ENCODE results near the gene QSER1.

QSER1 gene

GRCh38 chr11:32895471-32895870, 2.9 kb downstream of the QSER1 start:
- Histone ChIP-seq H3K36me3 (no peaks in the 10 kb centered on the region), H3K9me3 (no peaks in the 10 kb centered on the region), H3K27me3 (no peaks in the 10 kb centered on the region), H3K27ac (no peak overlapping the region), H3K4me1 (peaks cover 0 to 19% (median 5%) of the 10 kb centered on the region in 4 donors), H3K4me3 (no peak overlapping the region)
- no peak for DNase-seq
- intact Hi-C loops (cut with DNase I; ENCODE audit: low total_unique reads), result no loop called here
- TF ChIP-seq, protein P1, sequence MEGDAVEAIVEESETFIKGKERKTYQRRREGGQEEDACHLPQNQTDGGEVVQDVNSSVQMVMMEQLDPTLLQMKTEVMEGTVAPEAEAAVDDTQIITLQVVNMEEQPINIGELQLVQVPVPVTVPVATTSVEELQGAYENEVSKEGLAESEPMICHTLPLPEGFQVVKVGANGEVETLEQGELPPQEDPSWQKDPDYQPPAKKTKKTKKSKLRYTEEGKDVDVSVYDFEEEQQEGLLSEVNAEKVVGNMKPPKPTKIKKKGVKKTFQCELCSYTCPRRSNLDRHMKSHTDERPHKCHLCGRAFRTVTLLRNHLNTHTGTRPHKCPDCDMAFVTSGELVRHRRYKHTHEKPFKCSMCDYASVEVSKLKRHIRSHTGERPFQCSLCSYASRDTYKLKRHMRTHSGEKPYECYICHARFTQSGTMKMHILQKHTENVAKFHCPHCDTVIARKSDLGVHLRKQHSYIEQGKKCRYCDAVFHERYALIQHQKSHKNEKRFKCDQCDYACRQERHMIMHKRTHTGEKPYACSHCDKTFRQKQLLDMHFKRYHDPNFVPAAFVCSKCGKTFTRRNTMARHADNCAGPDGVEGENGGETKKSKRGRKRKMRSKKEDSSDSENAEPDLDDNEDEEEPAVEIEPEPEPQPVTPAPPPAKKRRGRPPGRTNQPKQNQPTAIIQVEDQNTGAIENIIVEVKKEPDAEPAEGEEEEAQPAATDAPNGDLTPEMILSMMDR (IDR thresholded peaks at IDR 0.05), result no peak

GRCh38 chr11:32897103-32897502, 4.5 kb downstream of the QSER1 start:
- no peak for DNase-seq
- Histone ChIP-seq H3K27me3 (no peaks in the 10 kb centered on the region), H3K27ac (no peak overlapping the region), H3K9me3 (no peaks in the 10 kb centered on the region), H3K36me3 (no peaks in the 10 kb centered on the region), H3K4me3 (no peak overlapping the region), H3K4me1 (peaks cover 0 to 14% (median 6%) of the 10 kb centered on the region in 4 donors)
- intact Hi-C loops (cut with DNase I; ENCODE audit: low total_unique reads), result no loop called here
- TF ChIP-seq, protein P1 (IDR thresholded peaks at IDR 0.05), result no peak

DNA sequence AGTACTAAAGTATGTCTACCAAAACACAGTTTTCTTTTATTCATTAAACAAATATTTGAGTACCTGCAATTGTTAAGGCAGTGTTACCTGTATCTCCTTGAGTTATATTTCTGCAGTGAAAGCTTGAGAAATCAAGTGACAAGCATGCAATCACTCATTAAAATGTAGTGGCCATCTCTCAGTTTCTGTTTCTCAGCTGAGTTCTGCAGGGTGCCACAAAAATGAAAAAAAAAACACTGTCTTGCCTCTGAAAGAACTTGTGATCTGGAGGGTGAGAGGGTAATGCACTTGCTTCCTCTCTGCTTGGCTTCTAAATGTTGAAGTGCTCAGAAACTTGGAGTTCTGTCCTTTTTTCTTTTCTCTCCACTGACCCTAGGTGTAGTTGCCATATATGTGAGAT, 6.8 kb downstream of the QSER1 start:
- intact Hi-C loops (cut with DNase I; ENCODE audit: low total_unique reads), result no loop called here
- Histone ChIP-seq H3K9me3 (no peaks in the 10 kb centered on the region), H3K4me1 (peaks cover 0 to 11% (median 7%) of the 10 kb centered on the region in 4 donors), H3K36me3 (no peaks in the 10 kb centered on the region), H3K4me3 (no peak overlapping the region), H3K27me3 (no peaks in the 10 kb centered on the region), H3K27ac (no peak overlapping the region)
- DNase-seq, result no peak
- TF ChIP-seq, protein P1 (IDR thresholded peaks at IDR 0.05), result no peak

DNA sequence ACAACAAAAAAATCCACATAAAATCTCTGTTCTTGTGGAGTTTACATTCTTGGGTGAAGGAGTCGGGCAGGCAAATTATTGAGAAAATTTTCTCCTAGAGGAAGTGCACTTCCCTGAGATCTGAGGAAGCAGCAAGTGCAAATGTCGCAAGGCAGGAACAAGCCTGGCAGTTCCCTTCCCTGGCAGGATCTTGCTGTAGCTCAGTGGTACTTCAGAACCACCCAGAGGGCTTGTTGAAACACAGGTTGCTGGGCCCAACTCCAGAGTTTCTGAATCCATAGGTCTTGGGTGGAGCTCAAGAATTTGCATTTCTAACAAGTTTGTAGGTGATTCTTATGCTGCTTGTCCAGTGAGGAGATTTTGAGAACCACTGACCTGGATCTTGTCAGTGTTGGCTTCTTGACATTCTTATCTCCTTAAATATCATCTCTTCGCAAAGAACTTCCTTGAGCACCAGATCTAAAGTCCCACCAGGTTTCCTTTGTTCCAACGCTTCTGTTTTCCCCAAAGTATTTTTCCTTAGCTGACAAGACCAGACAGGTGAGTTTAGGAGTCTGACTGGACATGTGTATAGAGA, 9.6 kb downstream of the QSER1 start:
- no peak overlapping the region for H3K27ac ChIP-seq

DNA sequence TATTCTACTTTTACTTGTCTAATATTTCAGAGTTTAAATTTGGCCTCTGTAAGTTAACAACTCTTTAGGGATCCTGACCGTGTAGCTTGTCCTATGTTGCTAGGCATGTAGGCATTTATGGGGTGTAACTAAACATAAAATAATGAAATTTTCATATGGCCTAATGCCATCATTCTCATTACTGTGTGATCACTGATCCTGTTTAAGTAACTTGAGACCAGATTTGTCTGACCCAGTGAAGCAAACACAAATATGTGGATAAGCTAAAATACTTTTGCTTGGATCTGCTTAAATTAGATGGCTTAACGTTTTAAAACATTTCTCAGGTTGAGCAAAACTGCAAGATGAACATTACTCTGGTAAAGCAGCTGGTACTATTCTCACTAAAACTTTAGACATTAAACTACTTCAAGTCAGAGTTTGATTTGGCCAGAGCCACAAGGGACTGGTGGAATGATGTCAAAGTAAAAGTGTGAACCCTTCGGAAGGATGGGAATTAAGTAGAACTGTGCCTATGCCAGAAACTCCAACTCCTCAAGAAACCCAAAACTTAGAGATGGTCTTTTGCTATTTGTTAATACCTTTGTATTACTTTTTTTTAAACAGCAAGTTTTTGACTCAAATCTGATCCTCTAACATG, 12.5 kb downstream of the QSER1 start:
- no peak for DNase-seq
- Histone ChIP-seq H3K4me3 (no peak overlapping the region), H3K4me1 (peaks cover 0 to 14% (median 2%) of the 10 kb centered on the region in 4 donors), H3K36me3 (no peaks in the 10 kb centered on the region), H3K27ac (no peak overlapping the region), H3K27me3 (no peaks in the 10 kb centered on the region), H3K9me3 (no peaks in the 10 kb centered on the region)
- TF ChIP-seq, protein P1 (IDR thresholded peaks at IDR 0.05), result no peak
- intact Hi-C loops (cut with DNase I; ENCODE audit: low total_unique reads), result no loop called here

More for the DNA sequence above, 9.6 kb downstream of the QSER1 start:
- Histone ChIP-seq H3K9me3 (no peaks in the 10 kb centered on the region), H3K4me1 (peaks cover 0 to 14% (median 2%) of the 10 kb centered on the region in 4 donors), H3K27me3 (no peaks in the 10 kb centered on the region), H3K36me3 (no peaks in the 10 kb centered on the region), H3K4me3 (no peak overlapping the region)
- intact Hi-C loops (cut with DNase I; ENCODE audit: low total_unique reads), result no loop called here
- TF ChIP-seq, protein P1 (IDR thresholded peaks at IDR 0.05), result no peak
- DNase-seq, result no peak

Data from tibial artery (tissue), 4 donors.